Muscle of leg (tissue), 11 donors: ENCODE data around the gene DYNC1I1. TPM values are rescaled to one million over a fixed set of nuclear protein-coding genes. Genes with fewer than 3 reads are reported as not detected.

ENCODE experiments used
- DNase-seq: peaks from one replicate; pipeline ENCODE4 v3.0.0; 2013
- H3K27ac ChIP-seq: one replicate; pipeline ENCODE4 v1.5.1; 2013; ENCODE audit warnings: mild to moderate bottlenecking, low read length, control low read depth
- H3K27me3 ChIP-seq: one replicate; pipeline ENCODE4 v1.6.1; 2013; ENCODE audit warnings: low read length; ENCODE audit not compliant: control insufficient read depth, insufficient read depth
- H3K36me3 ChIP-seq: one replicate; pipeline ENCODE4 v1.6.1; 2013; ENCODE audit warnings: low read length; ENCODE audit not compliant: control insufficient read depth, insufficient read depth
- H3K4me1 ChIP-seq: one replicate; pipeline ENCODE4 v1.6.1; 2013; ENCODE audit warnings: low read length; ENCODE audit not compliant: control insufficient read depth, insufficient read depth
- H3K4me3 ChIP-seq: one replicate; pipeline ENCODE4 v1.5.1; 2013; ENCODE audit warnings: low read length, control low read depth
- H3K9me3 ChIP-seq: replicated peaks from 2 replicates; pipeline ENCODE4 v1.6.1; 2013; ENCODE audit warnings: low read depth, low read length; ENCODE audit not compliant: control insufficient read depth
- WGBS: methylation state at CpG from one replicate; pipeline ENCODE4 v1.1.5; 2013; ENCODE audit warnings: missing lambda C conversion rate; ENCODE audit not compliant: insufficient coverage; 5-methylcytosine and 5-hydroxymethylcytosine counted together
- polyA plus RNA-seq, 8 donors: library from polyadenylated mRNA; unstranded; fragments of 120-200 nt; gene quantifications; one replicate each; pipeline versions ENCODE4 v1.2.1 to v1.2.3, GENCODE V29; 2013; ENCODE audit warnings: inconsistent platforms in 1 of 8, low replicate concordance in 1 of 8; ENCODE audit not compliant: insufficient read length in 8 of 8, insufficient read depth in 1 of 8
- total RNA-seq: library from RNA; stranded (reverse); fragments of 120-200 nt; gene quantifications from one replicate; pipeline ENCODE4 v1.2.4, GENCODE V29; 2013

The DYNC1I1 gene
- total and polyA plus RNA-seq, 9 donors: 0.39 to 1.3 (median 1.0) TPM

GRCh38 chr7:95755277-95755934 lies 16.9 kb upstream of the DYNC1I1 start:
- no peaks in the 10 kb centered on the region for H3K9me3 ChIP-seq
- DNase-seq: no peak
- no peak overlapping the region for H3K27ac ChIP-seq
- H3K27me3 ChIP-seq: peaks cover 2% of the 10 kb centered on the region
- WGBS: 69% methylated on average over 3 of the region's 6 CpGs
- H3K36me3 ChIP-seq: no peaks in the 10 kb centered on the region
- H3K4me3 ChIP-seq: no peak overlapping the region
- no peaks in the 10 kb centered on the region for H3K4me1 ChIP-seq

DNA sequence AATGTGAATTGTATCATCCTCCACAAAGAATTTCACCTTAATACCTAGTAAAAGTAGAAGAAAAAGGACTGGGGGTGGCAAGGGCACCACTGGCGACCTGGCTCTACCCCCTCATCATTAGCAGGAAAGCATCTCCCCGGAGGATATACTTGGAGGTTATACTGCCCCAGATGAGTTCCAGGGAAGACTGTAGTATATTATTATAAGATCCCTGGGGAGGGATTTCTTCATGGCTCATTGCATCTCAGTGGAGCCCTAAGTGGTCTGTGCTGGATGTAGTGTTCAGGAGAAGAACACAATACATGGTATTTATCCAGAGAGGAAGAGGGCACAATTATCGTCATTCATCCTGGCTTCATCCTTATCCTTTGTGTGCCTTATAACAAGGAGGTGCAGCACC lies 14.2 kb upstream of the DYNC1I1 start:
- Histone ChIP-seq H3K27ac (no peak overlapping the region), H3K27me3 (peaks cover 2% of the 10 kb centered on the region), H3K4me3 (no peak overlapping the region), H3K36me3 (no peaks in the 10 kb centered on the region), H3K9me3 (no peaks in the 10 kb centered on the region), H3K4me1 (no peaks in the 10 kb centered on the region)
- WGBS: no CpG with 5 or more reads among the region's 3 CpGs
- no peak for DNase-seq

- H3K4me1 ChIP-seq: no peaks in the 10 kb centered on the region
- no CpG with 5 or more reads among the region's 2 CpGs for WGBS
These were observed 6.3 kb upstream of the DYNC1I1 start for GRCh38 chr7:95766086-95766485.

GRCh38 chr7:95766657-95767056 lies 5.7 kb upstream of the DYNC1I1 start:
- WGBS: no CpG with 5 or more reads among the region's 1 CpG

More at GRCh38 chr7:95766086-95766485, 6.3 kb upstream of the DYNC1I1 start:
- no peaks in the 10 kb centered on the region for H3K27me3 ChIP-seq
- no peak for DNase-seq
- no peak overlapping the region for H3K27ac ChIP-seq
- H3K36me3 ChIP-seq: no peaks in the 10 kb centered on the region
- H3K9me3 ChIP-seq: no peaks in the 10 kb centered on the region
- H3K4me3 ChIP-seq: no peak overlapping the region

DNA sequence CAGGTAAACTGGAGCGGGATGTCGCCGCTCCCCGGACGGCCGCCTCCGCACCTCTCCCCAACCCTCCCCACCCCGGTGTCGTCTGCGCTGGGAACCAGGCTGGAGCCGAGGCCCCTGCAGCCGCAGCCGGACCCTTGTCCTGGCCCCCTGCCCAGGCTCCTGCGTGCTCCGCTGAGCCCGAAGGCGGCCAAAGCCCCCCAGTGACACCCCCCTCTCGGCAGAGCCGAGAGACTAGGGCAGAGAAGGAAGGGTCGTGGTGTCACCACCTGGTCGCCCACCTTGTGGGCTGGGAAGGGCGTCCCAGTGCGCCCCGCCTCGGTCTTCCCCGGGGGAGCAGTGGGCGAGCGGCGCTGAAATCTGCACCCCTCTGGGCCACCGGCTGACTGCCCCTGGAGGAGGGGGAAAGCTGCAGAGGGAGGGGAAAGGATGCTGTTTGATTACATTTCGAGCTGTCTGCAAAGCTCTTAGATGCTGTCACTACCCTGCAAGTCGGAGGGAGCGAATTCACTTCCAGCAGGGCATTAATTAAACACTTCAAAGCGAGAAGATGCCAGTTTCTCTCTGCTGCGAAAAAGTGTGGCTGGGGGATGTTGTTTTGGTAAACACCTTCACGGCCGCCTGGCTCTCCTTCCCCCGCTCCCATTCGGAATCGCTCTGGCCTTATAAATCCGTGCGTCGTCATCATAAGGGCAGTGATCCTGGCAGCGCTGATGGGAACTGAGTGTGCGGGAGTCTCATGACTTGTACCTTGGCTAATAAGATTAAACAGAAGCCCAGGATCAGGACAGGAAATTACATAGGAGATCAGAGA lies 622 bp downstream of the DYNC1I1 start:
- WGBS: 5% methylated on average over 34 of the region's 45 CpGs
- peaks cover 9% of the 10 kb centered on the region for H3K4me1 ChIP-seq
- H3K27ac ChIP-seq: no peak overlapping the region
- H3K27me3 ChIP-seq: peaks cover 10% of the 10 kb centered on the region
- H3K4me3 ChIP-seq: peak overlapping the region; percentile 41
- DNase-seq: peak; percentile 11
- no peaks in the 10 kb centered on the region for H3K9me3 ChIP-seq
- H3K36me3 ChIP-seq: no peaks in the 10 kb centered on the region

More at GRCh38 chr7:95766657-95767056, 5.7 kb upstream of the DYNC1I1 start:
- Histone ChIP-seq H3K4me1 (no peaks in the 10 kb centered on the region), H3K27ac (no peak overlapping the region), H3K36me3 (no peaks in the 10 kb centered on the region), H3K9me3 (no peaks in the 10 kb centered on the region), H3K27me3 (no peaks in the 10 kb centered on the region), H3K4me3 (no peak overlapping the region)
- DNase-seq: no peak

DNA sequence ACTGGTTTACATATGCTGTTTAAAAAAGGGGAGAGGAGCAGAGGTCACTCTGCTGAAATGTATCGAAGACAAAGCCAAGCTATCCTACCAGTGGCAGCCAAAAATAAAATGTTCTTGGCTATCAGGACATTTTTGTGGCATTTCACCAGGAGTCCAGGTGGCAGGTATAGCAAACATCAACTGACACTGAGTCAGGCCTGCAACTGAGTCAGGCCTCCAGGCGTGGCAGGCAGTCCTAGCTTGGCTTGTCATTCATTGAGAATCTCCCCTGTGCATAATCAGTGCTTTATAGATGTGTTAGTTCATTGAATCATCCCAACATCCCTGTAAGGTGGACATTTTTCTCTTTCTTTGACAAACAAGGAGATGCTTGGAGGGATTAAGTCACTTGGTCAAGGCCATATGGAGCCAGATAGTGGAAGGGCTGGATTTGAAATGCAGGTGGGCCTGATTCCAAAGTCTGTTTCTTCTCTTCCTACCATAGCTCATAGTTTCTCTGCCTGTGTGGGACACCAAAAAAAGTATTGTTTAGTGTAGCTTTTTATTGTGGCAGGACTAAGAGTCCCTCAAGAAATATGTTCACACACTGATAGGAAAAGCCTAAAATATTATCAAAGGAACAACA lies 4.3 kb downstream of the DYNC1I1 start:
- Histone ChIP-seq H3K27ac (no peak overlapping the region), H3K27me3 (peaks cover 10% of the 10 kb centered on the region), H3K9me3 (no peaks in the 10 kb centered on the region), H3K4me1 (peaks cover 9% of the 10 kb centered on the region), H3K36me3 (no peaks in the 10 kb centered on the region), H3K4me3 (no peak overlapping the region)
- 75% methylated on average over 1 of the region's 2 CpGs for WGBS
- no peak for DNase-seq

DNA sequence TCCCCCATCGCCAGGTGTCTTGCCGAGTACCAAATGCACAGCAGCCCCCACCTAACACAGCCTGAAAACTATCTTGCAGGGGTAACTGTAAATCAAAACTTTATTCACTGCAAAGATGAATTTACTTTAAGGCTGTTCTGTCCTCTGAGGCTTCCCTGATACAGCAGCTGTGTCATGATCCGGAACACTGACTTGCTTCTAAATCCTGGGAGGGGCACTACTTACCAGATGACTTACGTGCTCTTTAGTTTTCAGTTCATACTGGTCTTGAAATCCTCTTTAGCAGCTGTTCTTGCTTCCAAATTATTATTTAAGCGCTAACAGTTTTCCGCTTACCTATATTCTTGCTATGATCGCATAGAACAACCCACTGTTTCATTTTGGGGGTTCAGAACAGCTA lies 4.9 kb downstream of the DYNC1I1 start:
- Histone ChIP-seq H3K4me1 (peaks cover 7% of the 10 kb centered on the region), H3K27ac (no peak overlapping the region), H3K9me3 (no peaks in the 10 kb centered on the region), H3K4me3 (no peak overlapping the region), H3K36me3 (no peaks in the 10 kb centered on the region), H3K27me3 (peaks cover 8% of the 10 kb centered on the region)
- peak; percentile 37 for DNase-seq
- 27% methylated on average over 4 of the region's 7 CpGs for WGBS

DNA sequence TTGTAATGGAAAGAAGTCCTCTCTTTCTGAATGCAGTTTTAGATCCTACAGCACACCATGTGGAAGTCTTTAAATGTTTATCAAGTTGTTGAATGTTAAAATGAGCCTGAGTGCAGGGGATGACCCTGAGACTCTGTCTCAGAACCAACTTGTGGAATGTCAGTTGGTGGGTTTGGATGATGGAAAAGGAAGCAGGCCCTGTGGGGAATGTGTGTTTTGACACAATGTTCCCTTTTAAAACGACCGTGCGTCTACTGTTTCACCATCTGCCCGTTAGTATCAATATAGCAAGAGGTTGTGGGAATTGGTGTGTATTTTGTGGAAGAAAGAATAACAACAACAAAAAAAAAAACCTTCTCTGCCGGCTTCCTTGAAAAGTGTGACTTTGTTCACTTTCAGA lies 8.3 kb downstream of the DYNC1I1 start:
- WGBS: no CpG with 5 or more reads among the region's 5 CpGs
- no peaks in the 10 kb centered on the region for H3K9me3 ChIP-seq
- H3K27ac ChIP-seq: no peak overlapping the region
- no peaks in the 10 kb centered on the region for H3K4me1 ChIP-seq
- no peaks in the 10 kb centered on the region for H3K36me3 ChIP-seq
- no peaks in the 10 kb centered on the region for H3K27me3 ChIP-seq
- H3K4me3 ChIP-seq: no peak overlapping the region
- no peak for DNase-seq

- WGBS: 20% methylated on average over 1 of the region's 3 CpGs
- Histone ChIP-seq H3K27me3 (no peaks in the 10 kb centered on the region), H3K36me3 (no peaks in the 10 kb centered on the region), H3K9me3 (no peaks in the 10 kb centered on the region), H3K4me3 (no peak overlapping the region), H3K4me1 (no peaks in the 10 kb centered on the region), H3K27ac (no peak overlapping the region)
- DNase-seq: no peak
These were observed 9.7 kb downstream of the DYNC1I1 start for GRCh38 chr7:95781961-95782586.

DNA sequence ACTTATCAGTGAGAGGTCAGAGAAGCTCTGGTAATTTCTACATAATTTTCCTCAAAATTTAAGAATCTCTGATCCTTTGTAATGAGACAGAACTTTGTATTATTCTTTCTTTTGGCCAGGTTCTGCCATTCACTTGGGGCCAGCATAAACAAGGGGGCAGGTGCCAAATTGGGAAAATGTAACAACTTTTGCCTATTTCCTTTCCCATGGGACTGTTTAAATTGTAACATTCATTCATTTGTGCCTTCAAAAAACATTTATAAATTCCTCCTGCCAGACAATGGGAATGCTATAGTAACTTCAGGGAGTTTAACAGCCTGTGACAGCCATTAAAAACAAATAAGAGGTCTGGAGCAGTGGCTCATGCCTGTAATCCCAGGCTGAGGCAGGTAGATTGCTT lies 12.4 kb downstream of the DYNC1I1 start:
- Histone ChIP-seq H3K4me3 (no peak overlapping the region), H3K9me3 (no peaks in the 10 kb centered on the region), H3K27me3 (no peaks in the 10 kb centered on the region), H3K27ac (no peak overlapping the region), H3K36me3 (no peaks in the 10 kb centered on the region), H3K4me1 (no peaks in the 10 kb centered on the region)
- no peak for DNase-seq
